Activated CD8-positive, alpha-beta memory T cell treated with anti-CD3 and anti-CD28 coated beads, Interleukin-2, amount 50 U/mL, for 24 hours (primary cell): ENCODE results near the gene DDX6.
"Not testable (repeated sequence)": the region's sequence is repeated elsewhere in the genome, so short reads cannot be mapped to it uniquely, and the experiment has no call there.

Source experiments
- DNase-seq: peaks from one replicate; pipeline ENCODE4 v3.0.0-alpha.2; 2020; ENCODE audit errors: extremely low read depth

The DDX6 gene, protein sequence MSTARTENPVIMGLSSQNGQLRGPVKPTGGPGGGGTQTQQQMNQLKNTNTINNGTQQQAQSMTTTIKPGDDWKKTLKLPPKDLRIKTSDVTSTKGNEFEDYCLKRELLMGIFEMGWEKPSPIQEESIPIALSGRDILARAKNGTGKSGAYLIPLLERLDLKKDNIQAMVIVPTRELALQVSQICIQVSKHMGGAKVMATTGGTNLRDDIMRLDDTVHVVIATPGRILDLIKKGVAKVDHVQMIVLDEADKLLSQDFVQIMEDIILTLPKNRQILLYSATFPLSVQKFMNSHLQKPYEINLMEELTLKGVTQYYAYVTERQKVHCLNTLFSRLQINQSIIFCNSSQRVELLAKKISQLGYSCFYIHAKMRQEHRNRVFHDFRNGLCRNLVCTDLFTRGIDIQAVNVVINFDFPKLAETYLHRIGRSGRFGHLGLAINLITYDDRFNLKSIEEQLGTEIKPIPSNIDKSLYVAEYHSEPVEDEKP

DNA sequence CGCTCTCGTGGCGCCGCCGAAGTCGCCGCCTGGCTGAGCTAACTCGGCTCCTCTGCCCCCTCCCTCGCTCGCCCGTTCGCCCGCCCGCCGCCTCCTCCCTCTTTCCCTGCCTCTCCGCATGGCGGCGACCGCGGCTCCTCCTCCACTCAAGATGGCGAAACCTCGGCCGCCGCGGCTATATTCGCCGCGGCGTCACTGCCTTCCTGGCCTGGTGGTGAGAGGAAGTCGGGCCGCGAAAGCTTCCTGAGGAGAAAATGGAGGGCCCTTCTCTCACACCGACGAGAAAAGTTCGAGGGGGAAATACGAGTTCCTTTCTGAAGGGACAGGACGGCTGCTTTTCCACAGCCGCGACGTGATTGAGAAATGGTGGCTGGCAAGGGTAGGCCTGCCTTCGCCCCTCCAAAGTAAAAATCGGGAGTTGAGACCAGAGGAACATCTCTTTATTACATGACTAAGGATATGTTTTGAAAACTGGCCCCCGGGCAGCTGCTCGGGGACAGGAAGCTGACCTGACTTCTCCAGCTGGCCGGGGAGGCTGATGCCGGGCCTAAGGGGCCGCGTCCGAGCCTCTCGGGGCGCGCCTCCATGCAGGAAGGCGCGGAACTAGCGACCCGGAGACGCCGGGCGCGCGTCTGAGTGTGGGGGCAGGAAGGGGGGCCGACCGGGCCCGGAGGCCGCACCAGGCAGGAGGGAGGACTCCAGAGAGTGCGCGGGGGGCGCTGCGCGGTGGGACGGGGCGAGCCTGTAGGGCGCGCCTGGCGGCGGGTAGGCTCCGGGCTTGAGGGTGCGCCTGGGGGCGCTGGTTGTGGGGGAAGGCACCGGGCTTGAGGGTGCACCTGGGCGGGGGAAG, at the start of gene DDX6:
Gene DDX6 (minus strand): TSS at position 54 of the 850 bp plus-strand sequence. CDS start 4,913 bp downstream, outside the sequence.
- DNase-seq = peak; percentile 72

DNA sequence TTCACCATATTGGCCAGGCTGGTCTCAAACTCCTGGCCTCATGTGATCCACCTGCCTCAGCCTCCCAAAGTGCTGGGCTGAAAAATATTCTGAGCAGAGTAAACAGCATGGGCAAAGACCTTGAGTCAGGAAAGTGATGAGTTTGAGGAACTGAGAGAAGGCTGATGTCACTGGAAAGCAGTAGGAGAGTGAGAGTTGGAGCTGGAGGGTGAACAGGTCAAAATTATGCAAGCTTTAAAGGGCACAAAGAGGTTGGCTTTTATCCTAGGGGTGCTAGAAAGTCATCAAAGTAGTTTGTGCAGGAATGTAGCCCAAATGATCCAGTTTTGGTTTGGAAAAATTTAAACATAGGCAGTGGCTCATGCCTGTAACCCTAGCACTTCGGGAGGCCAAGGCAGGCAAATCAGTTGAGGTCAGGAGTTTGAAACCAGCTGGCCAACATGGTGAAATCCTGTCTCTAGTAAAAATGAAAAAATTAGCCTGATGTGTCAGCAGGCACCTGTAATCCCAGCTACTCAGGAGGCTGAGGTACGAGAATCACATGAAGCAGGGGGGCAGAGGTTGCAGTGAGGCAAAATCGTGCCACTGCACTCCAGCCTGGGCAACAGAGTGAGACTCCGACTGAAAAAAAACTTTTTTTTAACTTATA, 48.1 kb upstream of the DDX6 start:
- DNase-seq = no peak

DNA sequence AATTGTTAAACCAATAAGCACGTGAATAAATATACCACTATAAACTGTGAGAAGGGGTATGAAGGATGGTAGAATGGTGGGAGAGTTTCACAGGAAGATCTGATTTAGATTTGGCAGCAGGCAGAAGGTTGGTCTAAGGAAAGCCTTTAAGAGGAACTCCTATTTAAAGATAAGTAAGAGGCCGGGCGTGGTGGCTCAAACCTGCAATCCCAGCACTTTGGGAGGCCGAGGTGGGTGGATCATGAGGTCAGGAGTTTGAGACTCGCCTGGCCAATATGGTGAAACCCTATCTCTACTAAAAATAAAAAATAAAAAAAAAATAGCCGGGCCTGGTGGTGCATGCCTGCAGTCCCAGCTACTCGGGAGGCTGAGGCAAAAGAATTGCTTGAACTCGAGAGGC, 46.9 kb upstream of the DDX6 start:
- no peak for DNase-seq

DNA sequence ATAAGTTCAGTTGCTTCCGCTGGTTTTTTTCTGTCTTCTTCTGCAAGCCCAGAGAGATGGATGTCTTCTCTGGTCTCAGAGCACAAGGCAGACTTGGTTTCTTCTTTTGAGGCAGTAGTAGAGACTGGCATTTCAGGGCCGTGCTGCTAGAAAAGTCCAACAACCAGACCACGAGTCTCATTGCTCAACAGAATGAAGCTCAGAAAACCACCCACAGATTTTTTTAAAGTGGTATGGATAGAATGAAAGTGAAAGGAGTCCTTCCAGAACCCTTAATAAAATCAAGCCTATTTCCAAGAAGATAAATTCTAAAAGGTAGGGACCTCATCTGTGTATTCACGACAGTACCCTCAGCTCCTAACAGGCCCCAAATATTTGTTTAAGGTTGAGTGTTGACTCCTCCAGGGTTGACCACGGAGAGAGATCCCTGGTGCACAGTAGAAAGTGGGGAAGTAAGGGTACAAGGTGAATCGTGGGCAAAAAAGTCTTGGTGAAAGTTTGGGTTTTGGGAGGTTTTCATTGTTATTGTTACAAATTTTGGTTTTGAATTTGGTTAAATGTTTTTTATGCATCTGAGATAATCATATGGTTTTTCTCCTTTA, 43.6 kb upstream of the DDX6 start:
- DNase-seq = no peak

DNA sequence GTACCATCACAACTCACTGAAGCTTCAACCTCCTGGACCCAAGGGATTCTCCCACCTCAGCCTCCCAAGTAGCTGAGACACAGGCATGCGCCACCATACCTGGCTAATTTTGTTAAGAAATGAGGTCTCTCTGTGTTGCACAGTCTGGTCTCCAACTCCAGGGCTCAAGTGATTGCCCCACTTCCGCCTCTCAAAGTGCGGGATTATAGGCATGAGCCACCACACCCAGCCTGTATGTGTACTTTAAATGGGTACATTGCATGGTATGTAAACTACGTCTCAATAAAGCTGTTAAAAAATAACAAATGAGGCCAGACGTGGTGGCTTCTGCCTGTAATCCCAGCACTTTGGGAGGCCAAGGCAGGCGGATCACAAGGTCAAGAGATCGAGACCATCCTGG, 36.2 kb upstream of the DDX6 start:
- no peak for DNase-seq

DNA sequence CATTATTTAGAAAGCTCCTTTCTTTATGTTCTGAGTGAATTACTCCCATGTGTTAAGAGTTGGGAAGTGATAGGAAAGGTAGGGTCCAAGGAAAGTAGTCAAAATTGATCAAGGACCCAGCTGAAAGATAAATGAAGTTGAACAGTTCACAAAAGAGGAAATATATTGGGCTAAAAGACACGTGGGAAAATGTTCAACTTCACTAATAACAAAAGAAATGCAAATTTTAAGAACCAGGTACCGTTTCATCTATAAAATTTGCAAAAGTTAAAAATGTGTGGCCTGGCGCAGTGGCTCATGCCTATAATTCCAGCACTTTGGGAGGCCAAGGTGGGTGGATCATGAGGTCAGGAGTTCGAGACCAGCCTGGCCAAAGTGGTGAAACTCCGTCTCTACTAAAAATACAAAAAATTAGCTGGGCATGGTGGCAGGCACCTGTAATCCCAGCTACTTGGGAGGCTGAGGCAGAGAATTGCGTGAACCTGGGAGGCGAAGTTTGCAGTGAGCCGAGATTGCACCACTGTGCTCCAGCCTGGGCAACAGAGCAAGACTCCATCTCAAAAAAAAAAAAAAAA, 32.1 kb upstream of the DDX6 start:
- not testable (repeated sequence) for DNase-seq

DNA sequence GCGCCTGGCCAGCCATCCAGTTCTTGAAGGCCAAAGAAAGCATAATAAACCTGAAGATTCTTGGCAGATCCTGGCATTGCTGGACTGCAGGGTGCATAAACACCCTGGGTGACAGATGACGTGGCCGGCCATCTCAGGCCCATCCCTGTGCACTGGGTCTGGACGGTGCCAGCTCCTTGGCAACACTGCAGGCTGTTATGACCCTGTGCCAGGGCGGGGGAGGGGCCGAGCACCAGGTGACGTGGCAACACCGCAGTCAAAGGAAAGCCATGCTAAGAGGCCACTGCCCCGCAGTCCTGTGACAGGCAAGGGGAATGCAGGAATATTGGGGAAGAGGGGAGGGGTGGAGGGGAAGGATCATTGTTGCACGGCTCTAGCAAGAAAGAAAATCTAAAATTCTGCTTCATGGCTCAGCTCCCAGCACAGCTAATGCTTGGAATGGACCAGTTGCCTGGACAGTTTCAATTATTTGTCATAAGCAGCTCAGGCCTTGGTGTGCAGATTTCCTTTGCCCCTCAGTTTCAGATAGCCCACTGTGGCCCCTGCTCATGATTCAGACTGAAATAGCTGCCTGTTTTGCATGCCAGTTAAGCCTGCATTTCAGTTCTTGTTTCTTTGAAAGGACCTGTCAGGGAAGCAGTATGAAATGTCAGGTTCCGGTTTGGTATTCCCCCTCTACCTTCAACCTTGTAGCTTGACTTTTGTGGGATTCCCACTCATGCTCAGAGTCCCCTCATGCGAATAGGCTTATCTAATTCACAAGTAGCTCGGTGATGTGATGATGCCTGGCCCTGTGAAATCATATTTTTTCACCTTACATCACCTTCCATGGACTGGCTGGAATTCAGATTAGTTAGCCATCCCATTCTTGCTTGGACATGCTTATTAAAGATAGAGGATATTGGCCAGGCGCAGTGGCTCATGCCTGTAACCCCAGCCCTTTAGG, 29.7 kb upstream of the DDX6 start:
- DNase-seq = no peak

DNA sequence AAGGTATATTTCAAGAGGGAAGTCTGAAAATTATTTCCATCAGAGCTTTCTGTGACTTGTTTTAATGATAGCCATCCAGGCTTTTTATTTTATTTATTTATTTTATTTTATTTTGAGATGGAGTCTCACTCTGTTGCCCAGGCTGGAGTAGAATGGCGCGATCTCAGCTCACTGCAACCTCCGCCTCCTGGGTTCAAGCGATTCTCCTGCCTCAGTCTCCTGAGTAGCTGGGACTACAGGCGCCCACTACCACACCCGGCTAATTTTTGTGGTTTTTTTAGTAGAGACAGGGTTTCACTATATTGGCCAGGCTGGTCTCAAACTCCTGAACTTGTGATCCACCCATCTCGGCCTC, 29.0 kb upstream of the DDX6 start:
- DNase-seq = not testable (repeated sequence)

DNA sequence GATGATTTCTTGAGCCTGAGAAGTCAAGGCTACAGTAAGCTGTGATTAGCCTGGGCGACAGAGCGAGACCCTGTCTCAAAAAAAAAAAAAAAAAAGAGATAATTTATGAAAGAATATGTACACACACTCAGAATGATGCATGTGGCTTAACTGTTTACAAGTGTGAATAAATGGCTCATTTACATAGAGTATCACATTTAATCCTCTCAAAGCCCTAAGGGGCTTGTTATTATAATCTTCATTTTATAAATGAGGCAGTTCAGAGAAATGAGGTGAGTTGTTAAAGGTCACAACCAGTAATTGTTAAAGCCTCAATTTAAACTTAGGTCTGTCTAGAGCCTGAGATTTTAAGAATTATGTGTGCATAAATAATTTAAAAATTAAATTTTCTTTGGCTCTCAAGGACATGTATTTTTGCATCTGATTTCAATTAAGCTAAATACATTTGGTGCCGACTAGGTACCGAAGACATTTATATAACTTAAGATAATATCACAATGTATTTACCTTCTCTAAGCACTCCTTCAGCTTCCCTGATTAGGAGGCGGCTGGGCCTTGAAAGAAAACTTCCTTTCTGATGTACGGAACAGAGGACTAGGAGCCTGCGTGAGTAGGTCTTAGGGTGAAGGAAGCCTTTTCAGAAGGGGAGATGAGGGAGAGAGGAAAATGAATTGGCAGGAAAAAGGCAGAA, 28.5 kb upstream of the DDX6 start:
- no peak for DNase-seq

DNA sequence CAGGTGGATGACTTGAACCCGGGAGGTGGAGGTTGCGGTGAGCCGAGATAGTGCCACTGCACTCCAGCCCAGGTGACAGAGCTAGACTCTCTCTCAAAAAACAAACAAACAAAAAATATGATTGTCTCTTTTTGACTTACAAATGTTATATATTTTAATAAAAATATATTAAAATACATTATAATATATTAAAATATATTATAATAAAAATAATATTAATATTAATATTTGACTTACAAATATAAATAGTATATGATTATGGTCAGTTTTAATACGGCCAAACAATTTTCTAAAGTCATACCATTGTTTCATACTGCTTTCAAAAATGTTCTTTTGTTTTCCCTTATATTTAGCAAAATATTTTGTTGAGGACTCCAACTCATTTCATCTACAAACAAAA, 27.2 kb upstream of the DDX6 start:
- no peak for DNase-seq

DNA sequence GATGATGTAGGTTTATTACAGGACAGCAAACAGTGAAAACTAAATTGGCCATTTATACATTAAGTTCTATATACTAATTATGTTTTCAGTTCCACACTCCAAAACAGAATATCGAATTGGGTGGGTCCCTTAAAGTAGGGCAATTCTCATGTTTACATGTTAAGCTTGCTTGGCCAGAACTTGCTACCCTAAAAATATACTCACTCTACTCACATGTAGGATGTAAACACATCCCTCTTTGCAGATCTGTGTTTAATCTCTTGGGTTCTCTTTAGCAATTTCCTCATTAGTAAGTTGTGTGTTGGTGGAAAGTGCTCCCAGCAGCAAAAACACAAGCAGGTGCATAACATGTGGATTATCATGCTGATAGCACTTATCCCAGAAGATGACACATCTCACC, 22.6 kb upstream of the DDX6 start:
- DNase-seq = no peak

DNA sequence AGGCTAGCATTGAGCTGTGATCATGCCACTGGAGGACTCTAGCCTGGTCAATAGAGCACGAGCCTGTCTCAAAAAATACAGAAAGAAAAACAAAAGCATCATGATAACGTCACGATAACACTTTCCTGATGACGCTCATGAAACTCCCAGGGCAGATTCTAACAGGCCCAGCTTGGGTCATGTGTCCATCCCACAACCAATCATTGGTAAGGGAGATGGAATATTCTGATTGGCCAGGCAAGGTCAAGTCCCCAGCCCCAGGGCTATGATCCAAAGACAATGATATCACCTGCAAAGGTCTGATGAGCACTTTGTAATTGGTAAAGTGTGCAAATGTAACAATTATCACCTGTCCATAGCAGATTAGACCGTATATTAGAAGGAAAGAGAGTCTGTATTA, 21.5 kb upstream of the DDX6 start:
- DNase-seq = no peak

DNA sequence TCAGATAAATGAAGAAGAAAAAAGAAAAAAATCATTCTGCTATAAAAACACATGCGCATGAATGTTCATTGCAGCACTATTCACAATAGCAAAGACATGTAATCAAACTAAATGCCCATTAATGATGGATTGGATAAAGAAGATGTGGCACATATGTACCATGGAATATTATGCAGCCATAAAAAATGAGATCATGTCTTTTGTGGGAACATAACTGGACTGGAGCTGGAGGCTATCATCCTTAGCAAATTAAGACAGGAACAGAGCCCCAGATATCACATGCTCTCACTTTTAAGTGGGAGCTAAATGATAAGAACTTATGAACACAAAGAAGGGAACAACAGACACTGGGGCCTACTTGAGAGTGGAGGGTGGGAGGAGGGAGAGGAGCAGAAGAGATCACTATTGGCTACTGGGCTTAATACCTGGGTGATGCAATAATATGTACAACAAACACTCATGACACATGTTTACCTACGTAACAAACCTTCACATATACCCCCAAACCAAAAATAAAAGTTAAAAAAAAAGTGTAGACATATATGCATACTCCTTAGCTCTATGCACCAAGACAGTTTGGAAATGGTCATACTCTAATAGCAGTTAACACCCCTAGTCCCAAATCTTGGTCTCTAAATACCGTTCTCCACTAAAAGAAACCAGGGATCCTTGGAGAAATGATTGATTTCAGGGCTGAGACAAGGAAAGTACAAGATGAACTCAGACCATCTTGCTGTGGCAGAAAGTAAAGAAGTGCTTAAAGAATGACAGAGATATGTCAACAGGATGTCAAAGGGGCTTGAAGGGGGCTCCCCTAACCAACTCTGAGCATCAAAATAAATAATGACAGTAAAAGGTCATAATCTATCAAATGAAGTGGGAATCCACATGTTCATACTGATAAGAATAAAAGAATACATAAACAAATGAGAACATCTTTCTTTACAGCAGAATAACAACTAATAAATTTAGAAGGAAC, 17.1 kb upstream of the DDX6 start:
- no peak for DNase-seq

DNA sequence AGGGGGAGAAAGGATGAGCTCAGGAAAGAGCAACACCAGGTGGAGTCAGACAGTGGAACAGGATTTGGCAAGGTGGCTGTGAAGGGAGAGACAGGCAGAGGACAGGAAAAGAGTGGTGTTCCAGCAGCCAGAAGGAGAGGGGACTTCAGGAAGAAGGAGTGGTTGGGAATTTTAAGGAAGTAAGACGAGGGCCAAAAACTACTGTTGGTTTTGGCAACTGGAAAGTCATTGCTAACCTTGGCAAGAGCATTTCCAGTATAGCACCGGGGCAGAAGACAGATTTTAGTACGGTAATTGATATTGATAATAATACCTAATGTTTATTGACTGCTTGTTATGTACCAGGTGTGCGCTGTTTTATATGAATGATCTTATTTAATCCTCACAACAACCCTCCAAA, 15.4 kb upstream of the DDX6 start:
- no peak for DNase-seq

DNA sequence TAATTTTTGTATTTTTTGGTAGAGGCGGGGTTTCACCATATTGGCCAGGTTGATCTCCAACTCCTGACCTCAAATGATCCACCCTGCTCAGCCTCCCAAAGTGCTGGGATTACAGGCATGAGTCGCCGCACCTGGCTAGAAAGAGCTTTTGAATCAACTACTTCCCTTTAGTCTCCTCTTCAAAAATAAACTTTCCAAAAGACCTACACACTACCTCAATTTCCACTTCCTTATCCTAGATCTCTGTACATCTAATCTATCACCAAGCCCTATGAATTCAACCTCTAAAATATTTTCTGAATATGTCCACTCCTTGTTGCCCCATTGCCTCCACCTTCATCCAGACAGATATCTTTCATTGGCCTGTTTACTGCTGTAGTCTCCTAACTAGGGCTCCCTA, 13.1 kb upstream of the DDX6 start:
- DNase-seq = no peak

DNA sequence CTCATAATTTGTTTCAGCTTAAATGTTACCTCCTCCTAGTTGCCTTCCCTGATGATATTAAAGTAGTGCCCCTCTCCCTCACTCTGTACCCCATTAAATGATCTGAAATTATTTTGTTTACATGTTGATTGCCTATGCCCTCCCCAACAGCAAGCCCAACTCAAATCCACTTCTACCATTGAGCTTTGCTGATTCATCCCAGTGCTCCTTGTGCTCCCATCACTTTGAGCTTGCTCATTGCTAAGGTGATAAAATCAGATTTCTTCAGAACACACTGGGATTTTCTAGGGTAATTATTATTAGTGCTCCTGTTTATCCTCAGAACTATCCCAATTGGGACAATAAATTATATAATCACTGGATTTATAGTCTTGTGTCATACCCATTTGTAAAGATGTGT, 8.4 kb upstream of the DDX6 start:
- no peak for DNase-seq

DNA sequence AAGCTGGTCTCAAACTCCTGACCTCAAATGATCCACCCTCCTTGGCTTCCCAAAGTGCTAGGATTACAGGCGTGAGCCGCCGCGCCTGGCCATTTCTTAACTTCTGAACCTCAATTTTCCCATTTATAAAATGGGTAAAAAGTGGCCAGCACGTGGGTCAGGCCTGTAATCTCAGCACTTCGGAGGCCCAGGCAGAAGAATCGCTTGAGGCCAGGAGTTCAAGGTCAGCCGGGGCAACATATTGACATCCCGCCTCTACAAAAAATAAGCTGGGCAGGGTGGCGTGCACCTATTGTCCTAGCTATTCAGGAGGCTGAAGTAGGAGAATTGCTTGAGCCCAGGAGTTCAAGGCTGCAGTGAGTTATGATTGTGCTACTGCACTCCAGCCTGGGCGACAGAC, 6.5 kb upstream of the DDX6 start:
- DNase-seq = no peak

DNA sequence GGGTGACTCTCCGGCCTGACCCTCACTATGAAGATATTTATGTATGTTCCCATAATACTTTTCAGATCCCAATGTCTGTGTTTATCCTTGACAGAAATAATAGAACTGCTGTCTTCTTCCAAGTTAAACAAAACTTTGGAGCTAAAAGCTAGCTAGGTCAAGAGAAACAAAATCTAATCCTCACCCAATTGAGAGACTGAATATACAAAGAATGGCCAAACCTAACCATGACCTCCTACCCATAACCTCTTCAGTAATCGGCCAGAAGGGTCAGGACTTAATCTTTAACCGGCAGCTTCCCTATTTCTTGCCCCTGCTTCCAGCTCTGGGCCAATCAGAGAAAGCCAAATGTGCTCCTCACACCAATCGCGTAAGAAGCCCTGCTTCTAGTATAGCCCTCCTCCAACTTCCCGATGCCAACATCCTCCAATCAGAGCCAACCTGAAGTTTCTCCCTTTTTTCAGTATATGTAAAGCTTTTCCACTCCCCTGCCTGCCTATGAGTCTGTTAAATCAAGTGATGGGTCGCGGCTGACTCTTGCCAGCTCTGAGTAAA, 1.7 kb upstream of the DDX6 start:
- DNase-seq = peak; percentile 49
